Pancreas (tissue), 10 donors: ENCODE data around the gene TMCC3. TPM values are rescaled to one million over a fixed set of nuclear protein-coding genes. Genes with fewer than 3 reads are reported as not detected.

ENCODE experiments used
- ATAC-seq, 4 donors: fragments of 200-7000 bp; cut with Tn5 transposase; one replicate each; pipeline versions ENCODE4 v1.8.0 to v1.9.1; 2020; ENCODE audit warnings: mild to moderate bottlenecking in 4 of 4, moderate library complexity in 4 of 4
- DNase-seq, 6 donors: peaks; one replicate each; pipeline ENCODE4 v3.0.0-alpha.2; 2020
- FAIRE-seq: peaks from 2 replicates; lab custom pipeline; 2012; peaks lifted over from hg19 to GRCh38; lab: Jason Lieb, UNC
- H3K27ac ChIP-seq, 4 donors: fragments of 200-600 bp; sonication (generic); 1 replicate in 3 of 4; 2 replicates in 1 of 4; pipeline versions ENCODE4 v1.5.0 to v1.8.0; 2020
- H3K27me3 ChIP-seq, 4 donors: fragments of 200-600 bp; one replicate each; pipeline ENCODE4 v1.8.0; 2021
- H3K36me3 ChIP-seq, 3 donors: fragments of 200-600 bp; sonication (generic) in 1 of 3; one replicate each; pipeline versions ENCODE4 v1.5.0 to v1.8.0; 2020 to 2021
- H3K4me1 ChIP-seq, 3 donors: fragments of 200-600 bp; one replicate each; pipeline ENCODE4 v1.8.0; 2021
- H3K4me3 ChIP-seq, 4 donors: fragments of 200-600 bp; sonication (generic) in 2 of 4; one replicate each; pipeline versions ENCODE4 v1.5.0 to v1.8.0; 2020 to 2021
- H3K9me3 ChIP-seq, 4 donors: fragments of 200-600 bp; one replicate each; pipeline ENCODE4 v1.8.0; 2021
- WGBS, 2 donors: extraction: QIAGEN DNeasy Blood & Tissue Kit; methylation state at CpG; one replicate each; pipeline ENCODE4 v1.1.7; 2013; 5-methylcytosine and 5-hydroxymethylcytosine counted together
- intact Hi-C, 3 donors: fragments of 100-400 bp; cut with DNase I; formaldehyde crosslinking; loops; one replicate each; pipeline versions ENCODE4 v1.11.1 to v1.14.2; 2022
- polyA plus RNA-seq, 2 donors: library from polyadenylated mRNA; stranded (reverse); fragments of 200-250 nt; gene quantifications; one replicate each; pipeline ENCODE4 v1.2.3, GENCODE V29; 2013
- total RNA-seq, 6 donors: library from RNA; stranded (reverse); fragmentation: NEBNext Ultra II Directional in 4 of 6; extraction: Animal tissue kit (Norgen Biotek cat#: 25700) in 4 of 6; gene quantifications; one replicate each; pipeline versions ENCODE4 v1.2.1 to v1.2.4, GENCODE V29; 2021 to 2023
- TF ChIP-seq, protein P1 (sequence below), 4 donors: fragments of 200-600 bp; sonication (generic) in 3 of 4; IDR thresholded peaks; one replicate each; pipeline versions ENCODE4 v1.5.0 to v1.8.0; 2021; ENCODE audit warnings: antibody characterized with exemption in 4 of 4
- donor health status: healthy with polysubstance abuse.
- donor health status: DM: no; HTN: no; CAD: no; lungs with moderate emphysema.
- donor health status: DM: no; HTN: no; CAD: no.
- donor health status: control.
- donor health status: control.
- donor health status: Bipolar disorder and iron deficiency.
- donor health status: DM: yes; HTN: yes; CAD: no.
- donor health status: DM: no; HTN: no; CAD: no.
- donor health status: DM: no; HTN: no; CAD: no.
- donor health status: DM: yes; HTN: yes; CAD: no.

Gene TMCC3
- total and polyA plus RNA-seq, 8 donors = 1.0 to 6.9 (median 2.3) TPM

DNA sequence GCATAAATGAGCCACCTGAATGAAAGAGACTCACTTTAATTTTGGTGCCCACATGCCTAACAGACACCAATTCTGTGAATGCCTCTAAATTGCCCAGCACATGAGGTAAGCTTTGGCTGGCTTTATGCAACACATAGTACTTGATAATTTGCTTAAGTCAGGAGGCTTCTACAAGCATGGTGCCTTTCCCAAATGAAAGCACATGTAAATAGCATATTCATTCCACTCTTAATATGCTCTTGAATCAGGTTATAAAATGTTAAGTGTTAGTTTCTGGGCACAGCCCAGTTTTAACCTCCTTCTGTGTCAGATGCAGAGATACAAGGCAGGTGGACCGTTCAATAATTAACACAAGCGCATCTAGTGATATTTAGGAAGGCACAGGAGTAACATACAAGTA, 15.6 kb downstream of the TMCC3 start:
- no peaks in the 10 kb centered on the region for H3K27me3 ChIP-seq
- no peaks in the 10 kb centered on the region for H3K9me3 ChIP-seq
- FAIRE-seq (no peak), DNase-seq (no peak), ATAC-seq (no peak)
- WGBS, 2 donors = 67 to 82% methylated on average over 2 of the region's 2 CpGs
- intact Hi-C loops = no loop called here
- TF ChIP-seq, protein P1, sequence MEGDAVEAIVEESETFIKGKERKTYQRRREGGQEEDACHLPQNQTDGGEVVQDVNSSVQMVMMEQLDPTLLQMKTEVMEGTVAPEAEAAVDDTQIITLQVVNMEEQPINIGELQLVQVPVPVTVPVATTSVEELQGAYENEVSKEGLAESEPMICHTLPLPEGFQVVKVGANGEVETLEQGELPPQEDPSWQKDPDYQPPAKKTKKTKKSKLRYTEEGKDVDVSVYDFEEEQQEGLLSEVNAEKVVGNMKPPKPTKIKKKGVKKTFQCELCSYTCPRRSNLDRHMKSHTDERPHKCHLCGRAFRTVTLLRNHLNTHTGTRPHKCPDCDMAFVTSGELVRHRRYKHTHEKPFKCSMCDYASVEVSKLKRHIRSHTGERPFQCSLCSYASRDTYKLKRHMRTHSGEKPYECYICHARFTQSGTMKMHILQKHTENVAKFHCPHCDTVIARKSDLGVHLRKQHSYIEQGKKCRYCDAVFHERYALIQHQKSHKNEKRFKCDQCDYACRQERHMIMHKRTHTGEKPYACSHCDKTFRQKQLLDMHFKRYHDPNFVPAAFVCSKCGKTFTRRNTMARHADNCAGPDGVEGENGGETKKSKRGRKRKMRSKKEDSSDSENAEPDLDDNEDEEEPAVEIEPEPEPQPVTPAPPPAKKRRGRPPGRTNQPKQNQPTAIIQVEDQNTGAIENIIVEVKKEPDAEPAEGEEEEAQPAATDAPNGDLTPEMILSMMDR (IDR thresholded peaks at IDR 0.05) = no peak
- H3K4me3 ChIP-seq = no peak overlapping the region
- no peak overlapping the region for H3K27ac ChIP-seq
- H3K36me3 ChIP-seq = no peaks in the 10 kb centered on the region
- H3K4me1 ChIP-seq = no peaks in the 10 kb centered on the region

DNA sequence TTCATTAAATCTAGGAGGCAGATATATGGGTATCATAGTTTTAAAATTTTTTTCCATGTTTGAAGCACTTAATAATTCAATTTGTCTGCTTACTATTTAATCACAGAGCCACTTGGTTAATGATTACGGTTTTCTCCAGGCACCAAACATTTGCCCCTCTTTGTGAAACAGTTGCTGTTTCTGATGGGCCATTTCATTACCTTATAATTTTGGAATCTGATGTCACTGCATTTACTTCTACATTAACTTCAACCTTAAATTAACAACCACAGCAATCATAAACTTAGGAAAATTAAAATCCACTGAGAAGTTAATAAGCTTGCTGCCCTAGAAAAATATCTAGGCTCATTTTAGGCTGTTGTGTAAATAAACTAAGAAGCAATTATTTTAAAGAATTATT, 17.0 kb downstream of the TMCC3 start:
- no peak for ATAC-seq
- H3K4me1 ChIP-seq = no peaks in the 10 kb centered on the region
- 56 to 64% methylated on average over 1 of the region's 1 CpG for WGBS, 2 donors
- H3K4me3 ChIP-seq = no peak overlapping the region
- TF ChIP-seq, protein P1 (IDR thresholded peaks at IDR 0.05) = no peak
- no peak overlapping the region for H3K27ac ChIP-seq
- intact Hi-C loops = no loop called here
- H3K9me3 ChIP-seq = no peaks in the 10 kb centered on the region
- no peaks in the 10 kb centered on the region for H3K27me3 ChIP-seq
- FAIRE-seq = no peak
- no peaks in the 10 kb centered on the region for H3K36me3 ChIP-seq
- DNase-seq = no peak

DNA sequence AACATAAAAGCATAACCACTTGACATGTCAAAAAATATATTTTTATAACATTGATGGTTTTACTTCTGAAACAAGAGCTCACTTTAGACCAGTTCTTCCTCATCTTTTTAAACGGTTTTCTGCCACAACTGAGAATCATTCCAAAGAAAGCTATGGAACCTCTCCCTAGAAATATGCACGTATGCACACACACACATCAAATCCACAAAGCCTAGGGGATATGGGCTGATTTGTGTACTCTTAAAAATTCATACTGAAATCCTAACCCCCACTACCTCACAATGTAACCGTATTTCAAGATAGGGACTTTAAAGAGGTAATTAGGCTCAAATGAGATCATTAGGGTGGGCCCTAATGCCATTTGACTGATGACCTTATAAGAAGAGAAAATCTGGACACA, 19.3 kb downstream of the TMCC3 start:
- H3K27ac ChIP-seq = no peak overlapping the region
- no peaks in the 10 kb centered on the region for H3K36me3 ChIP-seq
- DNase-seq = no peak
- no peak for FAIRE-seq
- no peak overlapping the region for H3K4me3 ChIP-seq
- no peaks in the 10 kb centered on the region for H3K4me1 ChIP-seq
- TF ChIP-seq, protein P1 (IDR thresholded peaks at IDR 0.05) = no peak
- ATAC-seq = no peak
- no peaks in the 10 kb centered on the region for H3K27me3 ChIP-seq
- WGBS, 2 donors = 63 to 80% methylated on average over 3 of the region's 3 CpGs
- no peaks in the 10 kb centered on the region for H3K9me3 ChIP-seq
- intact Hi-C loops = no loop called here

DNA sequence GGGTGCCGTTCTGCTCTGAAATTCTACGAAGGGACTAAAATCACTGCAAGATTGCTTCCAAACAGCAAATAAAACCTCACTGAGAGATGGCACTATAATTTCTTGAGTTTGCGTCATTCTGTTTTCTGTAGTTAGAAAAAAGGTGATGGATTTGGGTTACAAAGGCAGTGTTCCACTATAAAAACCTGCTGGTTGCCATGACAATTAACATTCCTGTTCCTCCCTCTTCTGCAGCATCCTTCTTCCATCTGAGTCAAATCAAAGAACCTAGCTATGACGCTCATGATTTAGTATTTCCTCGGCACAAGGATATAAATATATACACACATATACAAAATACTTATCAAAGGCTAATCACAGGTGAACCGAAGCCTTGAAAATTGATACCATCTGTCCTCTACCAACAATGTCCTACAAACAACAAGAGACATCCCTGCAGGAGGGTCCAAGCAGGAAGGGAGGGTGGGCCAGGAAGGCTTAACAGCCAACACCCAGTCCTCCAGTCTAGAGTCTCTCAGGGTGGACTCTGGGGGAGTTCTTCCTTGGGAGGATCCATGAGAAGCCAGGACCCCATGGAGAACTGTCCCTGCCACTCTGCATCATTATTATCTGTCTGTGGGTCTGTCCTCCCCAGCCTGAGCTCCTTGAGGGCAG, 21.4 kb downstream of the TMCC3 start:
- DNase-seq (no peak), ATAC-seq (no peak), FAIRE-seq (no peak)
- no peaks in the 10 kb centered on the region for H3K9me3 ChIP-seq
- H3K36me3 ChIP-seq = no peaks in the 10 kb centered on the region
- H3K27me3 ChIP-seq = no peaks in the 10 kb centered on the region
- H3K27ac ChIP-seq = no peak overlapping the region
- TF ChIP-seq, protein P1 (IDR thresholded peaks at IDR 0.05) = no peak
- 81 to 91% methylated on average over 6 of the region's 6 CpGs for WGBS, 2 donors
- H3K4me1 ChIP-seq = no peaks in the 10 kb centered on the region
- no peak overlapping the region for H3K4me3 ChIP-seq
- intact Hi-C loops = no loop called here

DNA sequence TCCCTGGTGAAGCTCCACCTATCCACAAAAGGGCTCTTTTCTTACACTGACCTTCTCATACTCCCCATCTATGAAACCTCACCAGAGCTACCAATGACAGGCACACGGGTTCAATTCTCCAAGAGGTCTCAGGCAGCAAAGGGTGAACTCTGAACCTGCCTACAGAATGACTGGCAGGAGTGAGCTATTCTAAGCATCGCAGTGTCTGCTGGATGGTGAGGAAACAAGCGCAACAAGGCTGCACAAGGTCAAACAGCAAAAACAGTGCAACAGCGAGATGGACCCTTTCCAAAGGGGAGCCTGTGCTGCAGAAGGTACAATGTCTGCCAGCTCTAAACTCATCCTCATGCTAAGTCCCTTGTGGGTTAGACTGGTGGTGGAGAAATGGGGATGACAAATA, 22.0 kb downstream of the TMCC3 start:
- no peak for ATAC-seq

More for the DNA sequence above, 22.0 kb downstream of the TMCC3 start:
- Histone ChIP-seq H3K4me1 (no peaks in the 10 kb centered on the region), H3K27me3 (no peaks in the 10 kb centered on the region), H3K4me3 (no peak overlapping the region), H3K27ac (no peak overlapping the region), H3K9me3 (no peaks in the 10 kb centered on the region), H3K36me3 (no peaks in the 10 kb centered on the region)
- TF ChIP-seq, protein P1 (IDR thresholded peaks at IDR 0.05) = no peak
- FAIRE-seq (no peak), DNase-seq (no peak)
- intact Hi-C loops = no loop called here
- WGBS, 2 donors = 82 to 89% methylated on average over 4 of the region's 4 CpGs
